Left renal cortex interstitium (tissue), 4 donors: ENCODE results near the gene AP1S2. TPM values are rescaled to one million over a fixed set of nuclear protein-coding genes. Genes with fewer than 3 reads are reported as not detected.
"Not testable (repeated sequence)": the region's sequence is repeated elsewhere in the genome, so short reads cannot be mapped to it uniquely, and the experiment has no call there.

Experiments used
- DNase-seq, 4 donors: peaks; one replicate each; pipeline ENCODE4 v3.0.0-alpha.2; 2013; ENCODE audit warnings: low read depth in 4 of 4, low spot score in 2 of 4, missing footprints in 1 of 4
- polyA plus RNA-seq, 4 donors: library from polyadenylated mRNA; unstranded; fragments of 120-200 nt; gene quantifications; one replicate each; pipeline ENCODE4 v1.2.1, GENCODE V29; 2013; ENCODE audit not compliant: insufficient read length in 4 of 4

AP1S2 gene
- 10 to 100 TPM; 48.3 to 57.7 (median 53.5) TPM for polyA plus RNA-seq

DNA sequence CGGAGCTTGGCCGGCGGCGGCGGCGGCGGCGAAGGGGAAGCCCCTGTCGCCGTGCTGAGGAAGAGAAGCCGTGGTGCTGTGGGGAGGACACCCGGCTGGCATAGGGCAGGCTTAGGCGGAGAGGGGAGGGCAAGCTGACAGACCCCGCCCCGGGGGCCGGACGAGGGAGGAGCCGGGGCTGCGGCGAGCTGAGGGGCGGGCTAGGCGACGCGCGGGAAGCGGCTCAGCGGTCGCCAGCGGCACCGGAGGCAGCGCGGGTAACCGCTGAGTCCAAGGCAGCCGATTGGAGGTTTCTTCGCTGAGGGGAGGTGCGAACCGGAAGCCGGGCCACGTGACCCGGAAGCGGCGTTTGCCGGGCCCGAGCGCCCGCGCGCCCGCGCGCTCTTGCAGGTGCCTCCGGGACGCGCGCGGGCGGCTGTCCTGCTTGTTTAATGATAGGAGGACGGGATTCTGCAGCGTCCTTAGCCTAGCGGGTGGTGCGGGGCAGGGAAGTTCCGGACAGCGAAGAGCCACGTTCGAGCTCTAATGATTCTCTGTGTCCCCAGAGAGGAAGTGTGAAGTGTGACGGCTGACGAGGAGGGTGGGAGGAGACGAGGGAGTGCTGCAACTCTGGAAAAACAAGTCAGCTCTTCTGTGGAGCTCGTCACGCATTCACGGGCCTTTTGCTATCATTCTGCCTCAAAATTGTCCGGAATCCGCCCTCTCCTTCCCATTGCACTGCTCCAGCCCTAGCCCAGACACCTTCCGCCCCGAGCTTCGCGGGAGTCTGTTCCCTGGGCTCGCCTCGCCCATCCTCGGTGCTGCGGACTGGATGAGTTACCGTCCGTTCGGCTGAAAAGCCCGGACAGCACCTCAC, at the start of gene AP1S2:
AP1S2 (minus strand) TSS at position 102 of the 856 bp plus-strand sequence. CDS start 2,289 bp downstream, outside the sequence.
- DNase-seq, result peak in 3 of 4 donors; percentile 66 to 74 (median 73)

DNA sequence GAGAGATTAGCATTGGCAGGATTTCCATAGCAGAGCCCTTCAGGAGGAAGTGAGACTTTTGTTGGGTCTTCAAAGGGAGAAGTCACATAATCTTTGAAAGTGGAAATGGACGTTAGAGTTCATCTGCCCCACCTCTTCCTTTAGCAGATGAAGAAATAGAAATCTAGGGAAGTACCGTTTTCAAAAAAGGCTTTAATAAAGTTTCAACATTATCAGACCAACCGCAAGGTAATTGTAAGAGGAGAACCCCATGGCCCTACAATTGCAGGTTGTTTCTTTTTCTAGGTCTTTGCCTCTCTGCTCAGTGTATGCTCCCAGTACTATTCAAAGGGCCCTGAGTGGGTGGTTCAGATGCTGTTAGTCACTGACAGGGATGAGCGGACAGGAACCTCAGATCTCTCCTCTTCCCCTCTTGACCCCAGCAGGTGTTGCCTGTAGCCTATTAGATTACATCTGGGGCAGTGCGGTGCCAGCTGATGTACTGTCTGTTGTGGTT, 48.6 kb upstream of the AP1S2 start:
- DNase-seq, result no peak

DNA sequence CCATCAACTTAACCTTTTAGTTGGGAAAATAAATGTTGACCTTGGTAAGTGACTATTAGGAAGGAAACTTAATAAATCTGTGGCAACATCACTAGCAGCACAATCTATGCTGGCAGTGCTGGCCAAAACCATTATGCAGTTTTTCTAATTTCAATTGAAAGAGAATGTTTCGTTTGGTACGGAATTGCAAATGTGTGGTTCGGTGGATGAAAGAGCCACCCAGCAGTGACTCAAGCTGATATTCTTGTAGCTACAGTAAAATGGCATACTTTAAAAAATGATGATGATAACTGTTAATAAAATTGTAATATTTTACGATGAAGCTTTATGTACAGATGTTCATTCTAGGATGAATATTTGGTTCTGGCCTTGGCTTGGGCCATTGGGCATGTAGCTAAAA, 40.7 kb upstream of the AP1S2 start:
- no peak for DNase-seq

DNA sequence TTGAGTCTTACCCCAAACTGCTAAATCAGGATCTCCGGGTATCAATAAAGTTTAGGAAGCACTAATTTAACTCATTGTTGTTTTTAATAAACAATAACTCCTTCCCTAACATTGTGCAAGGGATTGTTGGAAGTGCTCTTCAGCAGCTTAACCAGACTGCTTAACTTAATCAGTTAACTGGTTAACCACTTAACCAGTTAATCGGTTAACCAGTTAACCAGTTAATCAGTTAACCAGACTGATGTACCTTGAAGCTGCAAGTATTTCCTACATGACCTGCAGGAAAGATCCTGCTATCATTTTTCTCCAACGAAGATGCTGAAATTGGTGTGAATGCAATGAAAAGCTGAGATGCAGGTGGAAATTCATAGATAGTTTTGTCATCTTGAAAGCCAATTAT, 40.1 kb upstream of the AP1S2 start:
- no peak for DNase-seq

DNA sequence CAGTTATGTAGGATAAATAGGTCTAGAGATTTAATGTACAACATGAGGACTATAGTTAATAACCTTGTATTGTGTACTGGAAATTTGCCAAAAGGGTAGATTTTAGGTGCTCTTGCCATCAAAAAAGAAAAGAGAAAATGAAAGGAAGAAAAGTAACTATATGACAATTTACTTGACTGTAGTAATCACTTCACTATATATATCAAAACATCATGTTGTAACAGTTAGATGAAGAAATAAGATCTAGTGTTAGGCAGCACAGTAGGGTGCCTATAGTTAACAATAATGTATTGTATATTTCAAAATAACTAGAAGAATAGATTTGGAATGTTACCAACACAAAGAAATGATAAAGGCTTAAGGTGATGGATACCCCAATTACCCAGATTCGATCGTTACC, 35.9 kb upstream of the AP1S2 start:
- DNase-seq, result no peak

DNA sequence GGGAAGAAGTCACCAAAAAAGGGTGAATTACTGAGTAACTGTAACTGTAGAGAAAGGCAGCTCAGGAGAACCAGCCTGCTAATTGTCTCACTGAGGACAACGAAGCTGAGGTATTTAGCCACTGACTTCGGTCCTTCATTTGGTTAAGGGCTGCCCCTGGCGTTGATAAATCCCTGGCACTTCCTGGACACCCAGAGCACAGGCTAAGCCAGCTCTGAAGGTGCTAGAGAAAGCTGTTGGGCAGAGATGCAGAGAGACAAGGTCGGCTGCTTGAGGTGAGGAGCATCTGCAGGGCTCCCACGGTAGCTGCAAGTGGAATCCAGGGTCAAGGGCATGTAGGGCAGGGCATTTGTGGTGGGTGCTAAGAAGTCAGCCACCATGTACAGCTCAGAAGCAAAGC, 33.4 kb upstream of the AP1S2 start:
- no peak for DNase-seq

GRCh38 chrX:15883540-15883863, 28.9 kb upstream of the AP1S2 start:
- DNase-seq, result no peak

DNA sequence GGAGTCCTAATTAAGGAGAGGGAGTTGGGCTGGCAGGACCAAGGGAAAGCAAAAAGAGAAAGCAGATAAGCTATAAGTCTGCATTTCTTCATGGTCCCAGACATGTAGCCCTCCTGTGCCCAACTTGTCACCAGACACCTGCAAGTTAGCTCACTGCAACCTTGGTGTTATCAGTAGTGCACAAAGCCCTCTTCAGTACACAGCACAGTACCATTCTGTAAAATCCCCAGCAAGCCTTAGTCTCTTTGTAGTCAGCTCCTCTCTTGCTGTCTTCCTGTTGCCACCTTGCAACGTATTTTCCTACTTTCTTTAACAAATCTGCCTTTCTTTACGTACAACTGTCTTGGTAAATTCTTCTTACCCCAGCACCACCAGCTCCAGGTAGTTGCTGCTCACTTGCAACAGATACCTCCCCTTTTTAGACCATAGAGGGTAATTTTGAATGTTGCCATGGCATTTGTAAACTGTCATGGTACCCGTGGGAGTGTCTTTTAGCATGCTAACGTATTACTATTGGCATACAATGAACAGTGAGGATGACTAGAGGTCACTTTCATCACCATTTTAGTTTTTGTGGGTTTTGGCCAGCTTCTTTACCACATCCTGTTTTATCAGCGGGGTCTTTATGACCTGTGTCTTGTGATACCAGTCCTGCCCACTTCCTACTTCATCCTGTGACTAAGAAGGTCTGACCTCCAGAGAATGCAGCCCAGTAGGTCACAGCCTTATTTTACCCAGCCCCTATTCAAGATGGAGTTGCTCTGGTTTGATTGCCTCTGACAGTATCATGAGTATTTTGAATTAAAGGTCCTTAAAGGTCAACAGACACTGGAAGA, 28.3 kb upstream of the AP1S2 start:
- no peak for DNase-seq

- DNase-seq, result no peak
Measured at GRCh38 chrX:15881381-15881897, 26.8 kb upstream of the AP1S2 start.

DNA sequence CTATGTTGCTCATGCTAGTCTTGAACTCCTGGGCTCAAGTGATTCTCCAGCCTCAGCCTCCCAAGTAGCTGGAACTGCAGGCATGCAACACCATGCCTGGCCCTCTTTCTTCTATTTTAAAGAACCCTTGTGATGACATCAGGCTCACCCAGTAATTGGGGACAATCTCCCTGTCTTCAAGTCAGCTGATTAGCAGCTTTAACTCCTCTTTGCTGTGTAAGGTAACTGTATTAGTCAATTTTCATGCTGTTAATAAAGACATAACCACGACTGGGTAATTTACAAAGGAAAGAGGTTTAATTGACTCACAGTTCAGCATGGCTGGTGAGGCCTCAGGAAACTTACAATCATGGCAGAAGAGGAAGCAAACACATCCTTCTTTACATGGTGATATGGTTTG, 23.3 kb upstream of the AP1S2 start:
- DNase-seq, result not testable (repeated sequence)

DNA sequence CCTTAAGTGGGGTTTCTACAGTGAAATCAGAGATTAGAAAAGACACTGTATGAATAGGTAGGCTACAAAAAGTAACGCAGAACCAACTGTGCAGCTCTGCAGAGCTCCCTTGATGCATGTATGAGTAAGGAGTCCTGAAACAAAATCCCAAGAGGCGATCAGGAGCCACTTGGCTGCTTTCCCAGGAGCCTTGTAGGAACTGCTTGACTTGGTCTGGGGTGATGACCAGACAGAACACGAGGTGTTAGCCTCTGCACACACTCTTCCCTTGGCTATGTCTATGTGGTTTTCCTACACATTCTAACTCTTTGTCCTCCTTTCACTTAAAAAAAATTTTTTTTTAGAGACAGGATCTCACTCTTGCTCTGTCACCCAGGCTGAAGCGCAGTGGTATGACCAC, 22.8 kb upstream of the AP1S2 start:
- DNase-seq, result no peak

GRCh38 chrX:15874672-15875071, 20.1 kb upstream of the AP1S2 start:
- no peak for DNase-seq

DNA sequence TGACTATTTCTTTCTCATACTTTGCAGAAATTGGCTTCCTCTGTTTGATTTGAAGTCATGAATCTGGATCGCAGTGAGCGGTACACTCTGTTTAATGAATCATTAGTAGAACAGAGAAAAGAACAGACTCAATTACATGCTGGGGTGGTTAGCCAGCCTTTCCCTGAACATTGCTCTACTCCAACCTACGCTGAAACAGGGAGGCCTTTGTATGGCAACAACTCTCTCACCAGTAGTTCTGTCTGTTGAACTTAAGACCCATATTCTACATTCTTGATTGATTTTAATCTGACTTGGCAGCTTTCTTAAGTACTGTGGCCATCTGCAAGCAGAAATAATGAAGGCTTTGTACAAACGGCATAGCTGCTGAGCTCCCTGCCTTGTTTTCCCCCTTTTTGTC, 19.0 kb upstream of the AP1S2 start:
- DNase-seq, result no peak

DNA sequence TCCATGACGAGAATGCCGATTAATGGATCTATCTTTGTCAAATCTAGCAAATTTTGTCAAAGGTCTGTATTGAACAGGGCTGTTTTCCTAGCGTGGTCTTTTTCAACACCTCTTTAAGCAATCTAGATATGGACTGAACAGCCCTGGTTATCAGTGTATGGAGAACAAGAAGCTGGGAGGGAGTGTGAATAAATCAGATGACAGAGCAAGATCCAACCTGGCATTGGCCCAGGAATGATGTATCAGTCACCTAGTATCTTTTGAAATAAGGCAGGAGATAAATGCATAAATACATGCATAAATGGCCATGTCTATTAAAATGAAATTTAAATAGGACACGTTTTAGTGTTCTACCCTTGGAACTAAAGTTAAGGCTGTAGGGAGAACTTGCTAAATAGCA, 15.7 kb upstream of the AP1S2 start:
- no peak for DNase-seq

DNA sequence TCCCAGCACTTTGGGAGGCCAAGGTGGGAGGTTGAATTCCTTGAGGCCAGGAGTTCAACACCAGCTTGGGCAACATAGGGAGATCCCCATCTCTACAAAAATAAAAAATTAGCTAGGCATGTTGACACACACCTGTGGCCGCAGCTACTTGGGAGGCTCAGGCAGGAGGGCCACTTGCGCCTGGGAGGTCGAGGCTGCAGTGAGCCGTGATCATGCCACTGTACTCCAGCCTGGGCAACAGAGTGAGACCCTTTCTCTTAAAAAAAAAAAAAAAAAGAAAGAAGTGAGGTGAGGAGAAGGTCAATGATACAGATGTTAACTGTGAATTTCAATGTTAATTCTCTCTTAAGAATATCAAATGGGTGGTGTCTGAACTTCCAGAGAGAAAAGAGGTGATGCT, 15.1 kb upstream of the AP1S2 start:
- no peak for DNase-seq

DNA sequence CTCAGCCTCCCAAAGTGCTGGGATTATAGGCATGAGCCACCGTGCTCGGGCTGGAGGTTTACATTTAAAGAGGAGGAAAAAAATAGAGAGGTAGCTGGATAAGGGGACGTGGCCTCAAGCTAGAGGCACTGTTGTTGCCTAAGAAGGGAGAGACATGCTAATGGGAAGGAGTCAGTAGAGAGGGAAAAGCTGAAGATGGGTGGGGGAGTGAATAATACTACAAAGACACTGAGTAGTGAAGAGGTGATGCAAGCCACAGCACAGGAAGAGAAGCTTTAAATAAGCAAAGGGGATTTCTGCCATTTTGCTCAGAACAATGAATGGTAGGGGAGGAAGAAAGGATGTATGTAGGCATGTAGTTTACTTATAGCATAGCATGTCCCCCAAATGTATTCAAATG, 11.5 kb upstream of the AP1S2 start:
- no peak for DNase-seq

DNA sequence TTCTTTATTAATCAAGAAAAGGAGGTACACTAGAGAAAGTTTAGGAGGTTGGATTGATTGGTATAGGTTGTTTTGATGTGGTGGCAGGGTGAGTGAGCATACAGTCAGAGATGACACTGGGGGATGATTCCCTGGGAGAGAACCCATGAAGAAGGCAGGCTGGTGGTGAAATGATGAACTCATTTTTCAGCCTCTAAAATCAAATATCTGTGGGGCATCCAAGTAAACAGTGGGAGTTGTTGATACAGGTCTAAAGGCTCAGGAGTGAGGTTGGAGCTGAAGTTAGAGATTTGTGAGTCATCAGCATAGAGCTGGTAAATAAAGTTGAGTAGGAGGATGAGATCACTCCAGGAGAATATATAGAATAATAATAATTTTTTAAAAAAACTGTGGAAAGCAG, 10.0 kb upstream of the AP1S2 start:
- DNase-seq, result no peak

DNA sequence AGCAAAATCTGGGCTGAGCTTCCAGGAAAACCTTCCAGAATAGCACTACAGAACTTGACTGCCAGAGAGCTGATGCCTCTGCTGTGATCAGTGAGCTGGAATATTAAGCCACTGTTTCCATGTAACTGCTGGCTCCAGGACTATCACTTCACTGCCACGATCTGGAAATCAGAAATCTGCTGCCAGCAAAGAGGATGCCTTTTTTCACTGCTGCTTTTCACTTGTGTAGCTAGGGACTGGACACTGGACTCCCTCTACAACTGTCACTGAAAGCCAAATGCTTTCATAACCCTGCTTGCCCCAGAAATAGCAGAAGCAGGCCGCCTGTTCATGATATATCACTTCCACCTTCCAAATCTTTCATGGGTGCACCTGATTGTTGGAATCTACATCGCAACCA, 9.4 kb upstream of the AP1S2 start:
- no peak for DNase-seq

GRCh38 chrX:15860921-15861320, 6.3 kb upstream of the AP1S2 start:
- DNase-seq, result no peak

DNA sequence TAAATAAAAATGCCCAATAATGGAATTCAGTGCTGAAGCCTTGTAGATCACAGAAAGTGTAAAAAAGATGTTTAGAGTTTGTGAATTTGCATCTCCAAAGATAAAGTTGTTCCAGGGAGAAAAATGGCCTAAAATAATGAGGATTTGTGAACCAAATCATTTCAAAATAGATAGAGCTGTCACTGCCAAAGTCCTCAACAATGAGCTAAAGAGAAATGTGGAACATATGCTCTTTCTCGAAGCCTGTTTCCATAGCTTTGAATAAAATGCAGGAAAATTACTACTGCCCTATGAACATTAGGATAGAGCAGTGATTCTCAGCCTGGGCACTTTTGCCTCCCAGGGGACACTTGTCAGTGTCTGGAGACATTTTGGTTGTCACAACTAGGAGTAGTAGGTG, 3.4 kb upstream of the AP1S2 start:
- DNase-seq, result no peak

- no peak for DNase-seq
Measured at GRCh38 chrX:15856636-15857035, 2.0 kb upstream of the AP1S2 start.

DNA sequence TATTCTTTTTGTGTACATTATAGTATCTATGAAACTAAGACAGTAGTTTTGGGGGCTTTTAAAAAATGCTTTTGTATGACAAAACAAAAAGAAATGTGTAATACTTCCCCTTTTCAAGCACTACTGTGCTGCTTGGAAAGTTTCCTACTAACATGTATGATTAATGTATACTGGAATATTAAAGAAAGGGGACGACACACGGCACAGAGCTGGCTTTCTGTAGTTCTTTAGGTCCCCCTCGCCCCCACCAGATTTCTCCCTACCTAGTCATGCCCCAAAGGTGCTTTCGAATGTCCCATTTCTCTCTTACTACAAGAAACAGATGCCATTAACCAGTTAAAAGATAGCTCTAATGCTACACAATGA, 1.6 kb upstream of the AP1S2 start:
- no peak for DNase-seq
